Esophagus muscularis mucosa (tissue), 4 donors: ENCODE measurements around the gene CHKA. TPM values are rescaled to one million over a fixed set of nuclear protein-coding genes. Genes with fewer than 3 reads are reported as not detected.

Experiments
- DNase-seq: peaks from one replicate; pipeline ENCODE4 v3.0.0-alpha.2; 2017; ENCODE audit errors: extremely low spot score
- H3K27ac ChIP-seq, 4 donors: fragments of 200-600 bp; sonication (generic); replicated peaks in 1 of 4; 1 replicate in 3 of 4; 2 replicates in 1 of 4; pipeline ENCODE4 v1.5.1; 2016 to 2019; ENCODE audit warnings: mild to moderate bottlenecking in 1 of 4
- H3K27me3 ChIP-seq, 4 donors: fragments of 200-600 bp; sonication (generic); one replicate each; pipeline versions ENCODE4 v1.5.1 to v1.6.0; 2016 to 2019
- H3K36me3 ChIP-seq, 4 donors: fragments of 200-600 bp; sonication (generic); one replicate each; pipeline ENCODE4 v1.5.1; 2016 to 2019
- H3K4me1 ChIP-seq, 4 donors: fragments of 200-600 bp; sonication (generic); one replicate each; pipeline ENCODE4 v1.5.1; 2016 to 2019
- H3K4me3 ChIP-seq, 4 donors: fragments of 200-600 bp; sonication (generic); 1 replicate in 2 of 4; 2 replicates in 2 of 4; pipeline ENCODE4 v1.5.1; 2016 to 2019; ENCODE audit warnings: mild to moderate bottlenecking in 4 of 4, moderate library complexity in 1 of 4
- H3K9me3 ChIP-seq, 4 donors: fragments of 200-600 bp; sonication (generic); 1 replicate in 3 of 4; 2 replicates in 1 of 4; pipeline ENCODE4 v1.5.1; 2016 to 2019
- EP300 ChIP-seq: sonication (generic); formaldehyde crosslinking; IDR thresholded peaks from one replicate; pipeline ENCODE4 v1.6.1; 2017; ENCODE audit warnings: antibody characterized with exemption
- POLR2A ChIP-seq: fragments of 450-650 bp; IDR thresholded peaks from one replicate; pipeline ENCODE4 v1.6.1; 2017; ENCODE audit warnings: antibody characterized with exemption, moderate library complexity, mild to moderate bottlenecking, low read depth
- POLR2AphosphoS5 ChIP-seq, 2 donors: sonication (generic); formaldehyde crosslinking; IDR thresholded peaks; one replicate each; pipeline ENCODE4 v1.6.1; 2017; ENCODE audit warnings: antibody characterized with exemption in 2 of 2
- WGBS: methylation state at CpG from one replicate; pipeline ENCODE4 v1.1.5; 2018; 5-methylcytosine and 5-hydroxymethylcytosine counted together
- intact Hi-C: fragments of 100-400 bp; cut with DNase I; formaldehyde crosslinking; loops from one replicate; pipeline ENCODE4 v1.15.1; 2023
- total RNA-seq, 4 donors: library from RNA; depleted of rRNA; stranded (reverse); fragments of >200 nt; gene quantifications; one replicate each; pipeline versions ENCODE4 v1.1.0 to v1.2.1, GENCODE V29; 2016
- TF ChIP-seq, protein P1 (sequence below), 3 experiments: fragments of 200-600 bp in 2 of 3; fragments of 450-650 bp in 1 of 3; sonication (generic) in 2 of 3; IDR thresholded peaks; one replicate each; pipeline ENCODE4 v1.5.1; 2017 to 2019; ENCODE audit warnings: antibody characterized with exemption in 3 of 3, mild to moderate bottlenecking in 2 of 3, moderate library complexity in 1 of 3

CHKA gene
- total RNA-seq, 4 donors from 2014 or later = 13.8 to 20.3 (median 18.3) TPM

DNA sequence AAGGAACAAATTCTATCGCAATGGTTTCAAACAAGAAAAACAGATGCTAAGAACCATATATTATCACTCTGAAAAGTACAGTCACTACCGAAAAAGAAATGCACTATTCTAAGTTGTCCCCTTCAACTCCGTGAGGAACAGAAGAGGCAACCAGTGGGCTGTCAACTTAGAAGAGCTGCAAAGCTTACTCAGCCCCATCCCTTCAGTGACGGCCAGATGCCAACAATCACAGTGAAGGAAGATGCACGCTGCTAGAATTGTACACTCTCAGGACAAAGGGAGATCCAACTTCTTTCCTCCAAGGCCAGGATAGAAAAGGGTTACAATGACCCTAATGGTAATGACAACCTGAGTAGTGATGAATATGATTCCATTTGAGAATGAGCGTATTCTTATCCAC is 38.5 kb upstream of the CHKA start:
- Histone ChIP-seq H3K27me3 (no peaks in the 10 kb centered on the region), H3K4me3 (no peak overlapping the region), H3K36me3 (peaks cover 19 to 59% (median 36%) of the 10 kb centered on the region in 4 donors), H3K4me1 (no peaks in the 10 kb centered on the region), H3K27ac (no peak overlapping the region), H3K9me3 (no peaks in the 10 kb centered on the region)
- no peak for DNase-seq
- intact Hi-C loops = no loop called here
- TF ChIP-seq, protein P1, sequence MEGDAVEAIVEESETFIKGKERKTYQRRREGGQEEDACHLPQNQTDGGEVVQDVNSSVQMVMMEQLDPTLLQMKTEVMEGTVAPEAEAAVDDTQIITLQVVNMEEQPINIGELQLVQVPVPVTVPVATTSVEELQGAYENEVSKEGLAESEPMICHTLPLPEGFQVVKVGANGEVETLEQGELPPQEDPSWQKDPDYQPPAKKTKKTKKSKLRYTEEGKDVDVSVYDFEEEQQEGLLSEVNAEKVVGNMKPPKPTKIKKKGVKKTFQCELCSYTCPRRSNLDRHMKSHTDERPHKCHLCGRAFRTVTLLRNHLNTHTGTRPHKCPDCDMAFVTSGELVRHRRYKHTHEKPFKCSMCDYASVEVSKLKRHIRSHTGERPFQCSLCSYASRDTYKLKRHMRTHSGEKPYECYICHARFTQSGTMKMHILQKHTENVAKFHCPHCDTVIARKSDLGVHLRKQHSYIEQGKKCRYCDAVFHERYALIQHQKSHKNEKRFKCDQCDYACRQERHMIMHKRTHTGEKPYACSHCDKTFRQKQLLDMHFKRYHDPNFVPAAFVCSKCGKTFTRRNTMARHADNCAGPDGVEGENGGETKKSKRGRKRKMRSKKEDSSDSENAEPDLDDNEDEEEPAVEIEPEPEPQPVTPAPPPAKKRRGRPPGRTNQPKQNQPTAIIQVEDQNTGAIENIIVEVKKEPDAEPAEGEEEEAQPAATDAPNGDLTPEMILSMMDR (IDR thresholded peaks at IDR 0.05) = no peak
- TF ChIP-seq EP300 = no peak
- TF ChIP-seq POLR2AphosphoS5 (IDR thresholded peaks at IDR 0.05) = no peak
- no peak for TF ChIP-seq POLR2A
- 76% methylated on average over 6 of the region's 6 CpGs for whole genome bisulfite sequencing

DNA sequence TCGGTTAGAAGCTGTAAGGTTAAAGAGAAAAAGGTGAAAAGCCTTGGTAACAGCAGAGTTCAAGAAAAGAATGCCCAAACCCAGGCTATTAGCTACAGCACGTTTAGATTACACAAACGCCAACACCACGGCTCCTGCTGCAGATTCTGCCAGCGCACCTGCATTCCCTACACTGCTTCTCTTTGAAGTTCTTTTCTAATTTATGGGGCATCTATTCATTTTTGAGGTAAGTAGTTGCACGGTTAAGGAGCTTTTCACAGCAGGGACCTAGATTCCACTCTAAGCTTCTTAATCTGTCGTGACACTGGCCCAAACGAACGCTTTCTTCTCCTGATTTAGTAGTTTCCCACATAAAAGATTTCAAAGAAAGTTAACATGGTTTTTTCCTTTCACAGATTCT is 38.0 kb upstream of the CHKA start:
- no peak for DNase-seq
- 90% methylated on average over 9 of the region's 9 CpGs for WGBS
- Histone ChIP-seq H3K27me3 (no peaks in the 10 kb centered on the region), H3K4me3 (no peak overlapping the region), H3K4me1 (no peaks in the 10 kb centered on the region), H3K36me3 (peaks cover 19 to 54% (median 34%) of the 10 kb centered on the region in 4 donors), H3K27ac (no peak overlapping the region), H3K9me3 (no peaks in the 10 kb centered on the region)
- intact Hi-C loops = no loop called here
- TF ChIP-seq EP300 (no peak), POLR2AphosphoS5 (IDR thresholded peaks at IDR 0.05) (no peak), POLR2A (no peak)
- TF ChIP-seq, protein P1 (IDR thresholded peaks at IDR 0.05) = no peak

DNA sequence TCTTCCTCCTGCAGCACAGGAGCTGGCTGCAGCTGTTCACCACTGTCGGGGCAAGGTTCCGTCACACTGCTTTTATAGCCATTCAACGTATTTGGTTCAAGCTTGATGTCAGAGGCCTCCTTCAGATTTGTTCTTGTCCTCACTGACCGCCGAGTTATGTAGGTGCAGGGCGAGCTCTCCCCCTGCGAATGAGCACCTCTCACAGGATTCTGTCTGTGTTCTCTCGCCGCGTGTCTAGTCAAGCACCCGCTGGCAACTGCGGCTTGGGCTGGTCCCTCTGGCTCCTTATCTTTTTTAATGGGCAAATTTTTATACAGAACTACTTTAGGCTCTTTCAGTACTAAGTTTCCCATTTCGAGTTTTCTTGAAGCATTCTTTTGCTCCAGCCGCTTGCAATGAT is 37.4 kb upstream of the CHKA start:
- Histone ChIP-seq H3K4me1 (no peaks in the 10 kb centered on the region), H3K27ac (no peak overlapping the region), H3K9me3 (no peaks in the 10 kb centered on the region), H3K27me3 (no peaks in the 10 kb centered on the region), H3K4me3 (no peak overlapping the region), H3K36me3 (peaks cover 19 to 48% (median 29%) of the 10 kb centered on the region in 4 donors)
- no peak for DNase-seq
- 95% methylated on average over 14 of the region's 14 CpGs for WGBS
- TF ChIP-seq, protein P1 (IDR thresholded peaks at IDR 0.05) = no peak
- TF ChIP-seq POLR2AphosphoS5 (IDR thresholded peaks at IDR 0.05) (no peak), POLR2A (no peak), EP300 (no peak)
- intact Hi-C loops = no loop called here

DNA sequence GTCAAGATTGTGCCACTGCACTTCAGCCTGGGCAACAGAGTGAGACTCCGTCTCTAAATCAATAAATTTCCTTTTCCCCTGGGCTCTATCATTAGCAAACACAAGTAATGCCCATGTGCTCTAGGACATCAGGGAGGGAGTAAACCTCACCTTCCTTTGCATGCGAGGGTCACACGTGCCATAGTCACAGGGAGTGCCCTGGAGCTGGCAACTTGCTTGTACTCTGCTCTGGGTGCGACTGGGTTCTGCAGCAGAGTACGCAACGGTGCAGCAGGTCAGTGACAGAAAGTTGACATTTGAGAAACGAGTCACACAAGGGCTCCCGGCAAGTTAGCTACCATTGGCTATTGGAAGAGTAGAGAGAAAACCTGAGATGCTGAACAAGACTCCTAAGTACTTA is 32.6 kb upstream of the CHKA start:
- no peak for TF ChIP-seq POLR2A
- TF ChIP-seq EP300 = no peak
- TF ChIP-seq POLR2AphosphoS5 (IDR thresholded peaks at IDR 0.05) = no peak
- TF ChIP-seq, protein P1 (IDR thresholded peaks at IDR 0.05) = no peak
- WGBS = 89% methylated on average over 8 of the region's 8 CpGs

DNA sequence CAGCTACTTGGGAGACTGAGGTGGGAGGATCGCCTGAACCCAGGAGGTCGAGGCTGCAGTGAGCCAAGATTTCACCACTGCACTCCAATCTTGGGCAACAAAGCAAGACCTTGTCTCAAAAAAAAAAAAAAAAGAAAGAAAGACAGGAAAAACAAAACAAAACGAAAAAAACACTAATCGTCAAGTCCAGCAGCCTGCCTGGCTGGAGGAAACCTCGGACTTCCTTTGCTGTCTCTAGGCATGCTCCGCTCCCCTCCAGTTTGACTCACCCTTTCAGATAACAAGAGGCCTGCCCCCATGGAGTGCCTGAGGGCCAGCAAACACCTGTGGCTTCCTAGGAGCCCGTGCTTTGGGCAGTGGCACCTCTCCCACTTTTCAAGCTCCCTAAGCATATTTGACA is 28.8 kb upstream of the CHKA start:
- TF ChIP-seq EP300 (no peak), POLR2AphosphoS5 (IDR thresholded peaks at IDR 0.05) (no peak), POLR2A (no peak)
- TF ChIP-seq, protein P1 (IDR thresholded peaks at IDR 0.05) = no peak
- Histone ChIP-seq H3K4me1 (peaks cover 17 to 21% (median 20%) of the 10 kb centered on the region in 4 donors), H3K27ac (no peak overlapping the region), H3K36me3 (peaks cover 0 to under 1% (median 0%) of the 10 kb centered on the region in 4 donors), H3K4me3 (no peak overlapping the region), H3K9me3 (no peaks in the 10 kb centered on the region), H3K27me3 (peaks cover 0 to 4% (median 0%) of the 10 kb centered on the region in 4 donors)
- intact Hi-C loops = no loop called here
- WGBS = 53% methylated on average over 7 of the region's 7 CpGs
- DNase-seq = no peak

More for the DNA sequence above, 32.6 kb upstream of the CHKA start:
- no peaks in the 10 kb centered on the region for H3K4me1 ChIP-seq
- intact Hi-C loops = no loop called here
- peaks cover 0 to 2% (median 0%) of the 10 kb centered on the region in 4 donors for H3K27me3 ChIP-seq
- H3K36me3 ChIP-seq = peaks cover 12 to 21% (median 16%) of the 10 kb centered on the region in 4 donors
- H3K27ac ChIP-seq = no peak overlapping the region
- DNase-seq = no peak
- no peaks in the 10 kb centered on the region for H3K9me3 ChIP-seq
- H3K4me3 ChIP-seq = no peak overlapping the region
